Measurements from ENCODE around the gene MDC1. TPM values are rescaled to one million over a fixed set of nuclear protein-coding genes. Genes with fewer than 3 reads are reported as not detected.
A peak's percentile ranks its signal among the peaks of the same experiment; 100 is the strongest.
"Not testable (repeated sequence)": the region's sequence is repeated elsewhere in the genome, so short reads cannot be mapped to it uniquely, and the experiment has no call there.

Gene MDC1
- polyA plus RNA-seq, 1 donor, result 53.0 TPM

- no peak for DNase-seq
These were observed 34.7 kb downstream of the MDC1 start for GRCh38 chr6:30682143-30683117.

GRCh38 chr6:30681766-30682142 is 35.3 kb downstream of the MDC1 start:
- no peak for DNase-seq

GRCh38 chr6:30679765-30680535 is 37.1 kb downstream of the MDC1 start:
- no peak for DNase-seq

GRCh38 chr6:30678964-30679726 is 37.9 kb downstream of the MDC1 start:
- DNase-seq, result peak; percentile 77

- no peak for DNase-seq
These were observed 40.3 kb downstream of the MDC1 start for GRCh38 chr6:30676660-30677285.

GRCh38 chr6:30672445-30673253 is 44.4 kb downstream of the MDC1 start, which contains the start of gene DHX16:
DHX16 (minus strand) TSS chr6:30673006; CDS start chr6:30672841, 165 bp downstream.
- peak; percentile 99 for DNase-seq

GRCh38 chr6:30670760-30671527 is 46.1 kb downstream of the MDC1 start:
- DNase-seq, result no peak

- DNase-seq, result not testable (repeated sequence)
These were observed 50.8 kb downstream of the MDC1 start for GRCh38 chr6:30666300-30666699.

- no peak for DNase-seq
These were observed 51.9 kb downstream of the MDC1 start for GRCh38 chr6:30664994-30665767.

- not testable (repeated sequence) for DNase-seq
These were observed 59.2 kb downstream of the MDC1 start for GRCh38 chr6:30657922-30658321.

- no peak for DNase-seq
These were observed 59.6 kb downstream of the MDC1 start for GRCh38 chr6:30657454-30657853.

GRCh38 chr6:30656513-30656912 is 60.6 kb downstream of the MDC1 start:
- no peak for DNase-seq

GRCh38 chr6:30655743-30656094 is 61.4 kb downstream of the MDC1 start:
- no peak for DNase-seq

GRCh38 chr6:30654798-30655742 is 62.0 kb downstream of the MDC1 start:
- no peak for DNase-seq

GRCh38 chr6:30651143-30651542 is 65.9 kb downstream of the MDC1 start:
- DNase-seq, result no peak

Measured in left kidney (tissue), 2 donors.